Activated T-cell treated with anti-CD3 and anti-CD28 coated beads, Interleukin-2, amount 50 U/mL, for 1 hour (primary cell): ENCODE results near the gene CACNA1B.
A peak's percentile ranks its signal among the peaks of the same experiment; 100 is the strongest.
"Not testable (repeated sequence)": the region's sequence is repeated elsewhere in the genome, so short reads cannot be mapped to it uniquely, and the experiment has no call there.

ENCODE experiments used
- DNase-seq: peaks from one replicate; pipeline ENCODE4 v3.0.0-alpha.2; 2020

Gene CACNA1B

GRCh38 chr9:137866226-137867141 lies 11.1 kb upstream of the CACNA1B start:
- no peak for DNase-seq

- no peak for DNase-seq
Observed at GRCh38 chr9:137870432-137870831, 7.2 kb upstream of the CACNA1B start.

- no peak for DNase-seq
Observed at GRCh38 chr9:137872296-137872695, 5.3 kb upstream of the CACNA1B start.

DNA sequence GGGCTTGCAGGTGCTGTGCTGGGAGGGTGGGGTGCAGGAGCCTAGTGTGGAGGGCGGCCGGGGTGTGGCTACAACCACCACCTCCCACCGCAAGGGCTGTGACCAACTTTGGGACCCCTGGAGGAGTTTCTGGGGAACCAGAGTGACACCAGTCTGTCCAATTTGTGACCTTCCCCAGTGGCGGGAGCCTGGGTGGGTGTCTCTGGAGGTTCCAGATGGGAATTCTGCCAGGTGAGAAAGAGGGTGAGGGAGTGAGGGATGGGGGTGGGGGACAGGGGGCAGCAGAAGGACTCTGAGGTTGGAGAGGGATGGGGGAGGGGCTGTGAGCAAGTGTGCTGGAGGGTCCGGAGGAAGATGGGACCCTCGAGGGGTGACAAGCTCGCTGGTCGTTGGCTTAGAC lies 4.2 kb upstream of the CACNA1B start:
- DNase-seq, result no peak

DNA sequence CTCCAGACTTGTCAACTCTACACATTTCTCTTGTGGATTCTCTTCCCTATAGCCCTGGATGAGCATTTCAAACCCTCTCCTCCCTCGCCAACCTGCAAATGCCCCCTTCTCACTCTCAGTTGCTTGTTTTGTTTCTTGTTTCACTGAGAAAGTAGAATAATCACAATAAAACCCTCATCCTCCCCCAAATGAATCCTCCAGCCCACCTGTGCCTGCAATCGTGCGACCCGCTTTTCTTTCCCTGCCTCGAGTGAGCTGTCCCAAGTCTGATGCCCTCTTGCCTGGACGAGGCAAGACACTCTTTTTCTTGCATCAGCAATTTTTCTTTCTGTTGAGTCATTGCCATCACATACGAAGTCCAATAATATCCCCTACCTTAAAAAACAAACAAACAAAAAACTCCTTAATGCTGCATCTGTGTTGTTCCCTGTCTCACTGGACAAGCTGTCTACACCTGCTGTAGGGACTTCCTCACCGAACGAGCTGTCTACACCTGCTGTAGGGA lies 3.7 kb upstream of the CACNA1B start:
- DNase-seq, result no peak

DNA sequence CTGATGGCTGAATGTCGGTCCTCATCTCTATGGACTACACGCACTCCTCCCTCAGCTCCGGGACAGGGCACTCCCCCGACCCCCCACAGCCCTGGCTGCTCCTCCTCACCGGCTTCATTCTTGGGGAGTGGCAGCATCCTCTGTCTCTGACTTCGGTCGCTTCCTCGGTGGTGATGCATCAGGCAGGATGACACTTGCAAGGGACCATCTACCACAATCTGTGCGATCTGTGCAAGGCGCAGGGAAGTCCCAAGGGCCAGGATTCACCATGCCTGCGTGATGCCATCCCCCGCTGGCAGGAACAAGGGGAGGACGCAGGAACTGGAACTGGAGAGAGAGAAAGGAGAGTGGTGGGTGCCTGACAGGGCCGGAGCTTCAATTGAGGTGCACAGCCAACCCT lies 2.2 kb upstream of the CACNA1B start:
- DNase-seq, result no peak

DNA sequence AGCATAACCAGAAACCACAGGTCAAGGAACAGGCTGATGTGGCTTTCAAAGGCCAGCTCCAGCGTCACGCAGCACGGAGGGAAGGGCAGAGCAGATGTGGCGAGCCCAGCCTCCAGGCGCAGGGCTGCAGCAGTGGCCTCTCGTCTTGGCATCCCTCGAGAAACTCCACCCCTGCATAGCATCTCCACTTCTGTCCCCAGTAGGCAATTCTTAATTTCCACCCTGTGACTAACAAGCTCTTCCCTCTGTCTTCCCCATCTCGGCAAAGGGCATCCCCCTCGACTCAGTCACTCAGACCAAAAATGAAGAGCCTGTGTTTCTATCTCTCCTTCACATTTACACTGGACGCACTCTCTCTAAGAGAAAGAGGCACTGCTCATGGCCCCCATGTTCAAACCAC lies 1.7 kb upstream of the CACNA1B start:
- no peak for DNase-seq

GRCh38 chr9:137876269-137876668 lies 1.3 kb upstream of the CACNA1B start:
- no peak for DNase-seq

GRCh38 chr9:137876781-137877386 lies 698 bp upstream of the CACNA1B start:
- no peak for DNase-seq

GRCh38 chr9:137878146-137878941 lies 762 bp downstream of the CACNA1B start:
- peak; percentile 37 for DNase-seq

DNA sequence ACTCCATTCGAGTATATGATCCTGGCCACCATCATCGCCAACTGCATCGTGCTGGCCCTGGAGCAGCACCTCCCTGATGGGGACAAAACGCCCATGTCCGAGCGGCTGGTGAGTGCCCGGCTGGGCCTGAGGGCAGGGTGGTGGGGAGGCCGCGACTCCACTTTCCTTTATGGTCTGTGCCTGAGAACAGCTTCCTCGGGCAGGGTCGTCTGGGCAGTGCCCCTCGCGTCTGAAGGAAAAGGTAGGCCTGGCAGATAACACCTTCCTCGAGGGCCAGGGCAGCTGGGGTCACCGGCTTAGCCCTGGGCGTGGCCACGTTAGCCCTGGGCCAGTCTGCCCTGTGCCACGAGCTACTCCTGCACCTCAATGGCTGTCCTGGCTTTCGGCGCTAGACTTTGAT lies 1.5 kb downstream of the CACNA1B start:
- no peak for DNase-seq

DNA sequence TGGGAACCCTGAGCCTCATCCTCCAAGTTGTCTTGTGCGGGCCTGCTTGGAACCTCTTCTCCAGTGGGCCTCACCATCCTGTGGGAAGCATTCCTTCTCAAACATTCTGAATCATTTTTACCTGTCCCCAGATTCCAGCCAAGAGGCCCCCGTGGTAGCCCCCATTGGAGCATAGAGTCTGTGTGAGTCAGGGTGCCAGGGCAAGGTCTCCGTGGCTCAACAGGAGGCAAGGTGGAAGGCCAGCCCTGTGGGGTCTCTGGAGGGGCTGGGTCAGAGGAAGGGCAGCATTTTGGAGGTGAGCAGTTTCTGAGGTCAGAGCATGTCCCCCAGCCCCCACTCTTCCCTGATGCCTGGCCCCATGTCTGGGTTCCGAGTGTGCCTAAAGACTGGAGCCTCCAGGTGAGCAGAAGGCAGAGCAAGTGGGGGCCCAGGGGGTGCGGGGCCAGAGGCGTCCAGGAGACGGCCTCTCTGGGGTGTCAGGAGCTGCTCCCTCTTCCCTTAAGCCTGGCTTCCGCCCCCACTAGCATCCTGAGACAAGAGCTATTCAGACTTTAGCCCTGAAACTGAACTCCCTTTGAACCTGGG lies 2.1 kb downstream of the CACNA1B start:
- no peak for DNase-seq

- DNase-seq, result no peak
Observed at GRCh38 chr9:137880160-137880975, 2.8 kb downstream of the CACNA1B start.

DNA sequence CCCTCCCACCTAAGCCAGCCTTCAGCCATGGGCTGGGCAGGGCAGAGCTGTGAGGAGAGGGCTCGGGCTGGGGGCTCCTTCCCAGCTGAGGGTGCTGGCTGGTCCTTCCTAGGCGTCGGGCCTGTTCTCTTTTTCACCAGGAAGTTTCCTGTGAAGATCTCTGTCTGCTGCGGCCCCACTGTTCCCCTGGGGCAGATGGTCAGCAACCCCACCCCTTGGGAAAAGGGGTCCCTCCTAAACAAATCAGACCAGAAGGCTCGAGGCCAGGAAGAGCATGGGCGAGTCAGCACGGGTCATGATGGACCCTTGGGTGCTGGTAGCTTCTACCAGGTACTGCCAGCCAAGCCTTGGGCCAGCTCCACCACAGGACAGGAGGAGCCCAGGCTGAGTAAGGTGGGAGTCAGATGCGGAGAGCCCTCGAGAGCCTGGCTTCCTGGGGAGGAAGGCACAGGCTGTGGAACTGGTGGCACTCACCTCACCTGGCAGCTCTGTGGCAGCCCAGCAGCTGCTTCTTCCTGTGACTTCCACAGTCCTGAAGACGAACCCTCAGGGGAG lies 3.5 kb downstream of the CACNA1B start:
- DNase-seq, result no peak

DNA sequence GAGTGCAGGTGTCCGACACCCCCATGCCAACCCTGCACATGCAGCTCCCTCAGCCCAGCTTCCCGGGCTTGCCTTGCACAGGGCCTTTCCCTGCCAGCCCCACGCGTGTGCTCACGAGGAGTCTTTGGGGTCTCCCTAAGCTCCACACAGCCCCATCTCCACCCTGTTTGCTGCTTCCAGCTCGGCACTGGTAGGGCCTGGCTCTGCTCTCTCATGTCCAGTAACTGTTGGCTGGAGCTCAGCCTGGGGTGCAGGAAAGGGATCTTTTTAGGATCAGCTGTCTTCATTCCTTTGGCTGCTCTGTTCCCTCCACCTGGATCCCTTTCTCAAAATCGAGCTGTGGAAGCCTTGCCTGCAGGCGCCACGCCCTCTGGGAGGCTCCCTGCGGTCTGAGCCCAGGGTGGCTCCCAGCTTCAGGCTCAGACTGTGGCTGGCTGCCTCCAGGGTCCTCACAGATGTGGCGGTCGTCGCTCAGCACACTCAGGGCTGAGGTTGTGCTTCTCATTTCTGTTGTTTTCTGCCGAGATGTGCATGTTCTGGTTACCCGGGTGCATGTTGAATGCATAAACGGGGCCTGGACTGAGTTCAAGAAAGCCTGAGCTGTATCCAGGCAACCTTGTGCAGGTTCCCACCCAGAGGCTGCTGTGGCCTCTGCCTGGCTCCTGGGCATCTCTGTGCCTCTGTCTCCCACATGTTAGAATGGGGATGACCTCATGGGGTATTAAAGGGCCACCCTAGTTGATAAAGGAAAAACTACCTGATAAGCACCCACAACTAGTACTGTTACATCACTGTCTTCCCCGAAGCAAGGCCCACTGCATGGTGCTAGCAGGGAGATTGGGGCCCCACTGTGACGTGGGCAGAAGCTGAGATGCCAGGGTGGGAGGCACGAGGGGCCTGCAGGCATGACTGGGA lies 4.3 kb downstream of the CACNA1B start:
- DNase-seq, result no peak

- DNase-seq, result no peak
Observed at GRCh38 chr9:137882506-137882821, 4.9 kb downstream of the CACNA1B start.

DNA sequence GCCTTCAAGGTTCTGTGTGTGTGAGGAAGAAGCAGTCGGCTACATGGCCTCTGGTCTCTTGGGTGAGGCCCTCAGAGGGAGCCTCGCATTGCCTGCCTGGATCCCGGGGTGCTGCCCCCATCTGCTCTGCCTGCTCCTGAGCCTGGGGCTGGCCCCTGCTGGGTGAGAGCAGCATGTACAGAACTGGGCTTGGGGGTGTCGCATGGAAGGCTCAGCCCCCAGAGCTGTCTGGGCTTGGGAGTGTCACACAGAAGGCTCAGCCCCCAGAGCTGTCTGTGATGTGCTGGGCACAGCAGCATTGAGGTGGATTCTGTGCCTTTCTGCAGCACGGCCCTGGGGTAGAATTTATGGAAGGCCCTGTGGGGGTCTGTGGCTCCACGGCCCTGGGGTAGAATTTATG lies 6.4 kb downstream of the CACNA1B start:
- DNase-seq, result not testable (repeated sequence)

DNA sequence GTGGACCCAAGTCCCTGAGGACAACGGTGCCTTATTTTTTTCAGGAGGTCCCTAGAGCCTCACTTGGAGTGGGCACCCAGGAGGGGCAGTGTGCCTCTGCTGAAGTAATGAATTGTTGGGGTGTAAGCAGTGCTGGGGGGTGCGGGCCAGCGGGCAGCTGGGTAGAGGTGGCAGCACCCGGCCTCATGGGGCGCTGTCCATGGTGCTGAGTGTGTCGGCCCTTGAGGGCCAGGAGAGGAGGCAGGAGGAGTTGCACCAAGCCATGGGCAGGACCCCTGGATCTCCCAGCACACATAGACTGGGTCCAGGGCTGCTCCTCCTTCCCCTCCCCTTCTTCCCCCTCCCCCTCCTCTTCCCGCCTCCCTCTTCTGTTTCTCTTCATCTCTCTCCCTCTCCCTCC lies 7.0 kb downstream of the CACNA1B start:
- peak; percentile 30 for DNase-seq

DNA sequence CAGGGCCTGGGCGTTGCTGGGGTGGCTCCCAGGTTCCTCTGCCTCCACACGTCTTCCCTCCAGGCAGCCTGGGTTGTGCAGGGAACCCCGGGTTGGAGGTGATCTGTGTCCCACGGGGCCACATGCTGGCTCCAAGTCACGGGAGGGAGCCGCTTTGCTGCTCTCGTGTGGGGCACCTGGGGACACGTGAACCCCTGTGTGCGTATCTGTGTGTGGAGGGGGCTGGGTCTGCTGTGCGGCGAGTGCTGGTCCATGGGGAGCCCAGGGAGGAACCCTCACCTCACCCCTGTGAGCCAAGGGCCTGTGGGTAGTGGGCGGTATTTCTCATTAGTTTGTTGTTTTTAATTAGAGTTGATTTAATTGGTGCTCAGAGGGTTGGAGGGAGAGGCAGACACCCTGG lies 7.5 kb downstream of the CACNA1B start:
- not testable (repeated sequence) for DNase-seq

DNA sequence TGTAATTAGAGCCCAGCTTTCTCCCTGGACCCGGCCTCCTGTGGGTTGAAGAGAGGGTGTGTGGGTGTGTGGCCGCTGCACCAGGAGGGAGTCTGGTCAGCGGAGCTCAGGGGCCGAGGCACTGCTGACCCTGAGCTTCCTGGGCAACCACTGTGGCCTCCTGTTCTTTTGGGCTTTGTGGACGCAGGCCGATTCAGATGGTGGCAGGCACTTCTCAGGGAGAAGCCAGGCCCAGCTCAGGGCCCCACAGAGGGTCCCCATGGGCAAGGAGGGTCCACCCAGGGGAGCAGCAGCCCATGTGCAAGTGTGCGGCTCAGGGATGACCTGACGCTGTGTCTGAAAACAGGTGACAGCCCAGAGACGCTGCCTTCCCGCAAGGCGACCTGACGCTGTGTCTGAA lies 11.0 kb downstream of the CACNA1B start:
- DNase-seq, result not testable (repeated sequence)

- DNase-seq, result not testable (repeated sequence)
Observed at GRCh38 chr9:137889966-137890365, 12.4 kb downstream of the CACNA1B start.
